ENCODE data around the gene ADK. TPM values are rescaled to one million over a fixed set of nuclear protein-coding genes. Genes with fewer than 3 reads are reported as not detected.

ADK gene
- total and polyA plus RNA-seq, 2 donors (not counting 3 experiments of a cell fraction or from before 2014, with no cell fraction given) = 11.7 to 46.5 TPM

DNA sequence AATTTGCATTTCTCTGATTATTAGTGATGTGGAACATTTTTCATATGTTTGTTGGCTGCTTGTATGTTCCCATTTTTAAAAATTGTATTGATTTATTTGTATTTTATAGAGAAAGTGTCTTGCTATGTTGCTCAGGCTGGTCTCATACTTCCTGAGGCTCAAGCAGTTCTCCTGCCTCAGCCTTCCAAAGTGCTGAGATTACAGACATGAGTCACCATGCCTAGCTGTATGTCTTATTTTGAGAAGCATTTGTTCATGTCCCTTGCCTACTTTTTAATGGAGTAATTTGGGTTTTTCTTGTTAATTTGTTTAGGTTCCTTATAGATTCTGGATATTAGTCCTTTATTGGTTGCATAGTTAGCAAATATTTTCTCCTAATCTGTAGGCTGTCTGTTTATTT, 461.2 kb downstream of the ADK start:
- no TSS peak for BruUV-seq (replicated peaks)
- H3K36me3 ChIP-seq (ENCODE audit: control insufficient read depth in 2 of 2, extremely low read depth in 1 of 2, insufficient read depth in 2 of 2, low read length in 2 of 2) = no peaks in the 10 kb centered on the region
- ChIA-PET CTCF (no interaction called here), POLR2A (no interaction called here)
- no peaks in the 10 kb centered on the region for H3K79me2 ChIP-seq (ENCODE audit: control insufficient read depth, insufficient read depth, low read length)
- no peak for DNase-seq (ENCODE audit: low read depth, low spot score)
- no peaks in the 10 kb centered on the region for H3K4me1 ChIP-seq (ENCODE audit: control insufficient read depth, extremely low read depth, insufficient read depth, low read length)
- no peaks in the 10 kb centered on the region for H3K9me3 ChIP-seq (replicated peaks; ENCODE audit: control insufficient read depth, insufficient read depth, low read length)
- dilution Hi-C loops (cut with MboI; ENCODE audit: extremely low pct_ligation_motif_present, low sequenced_read_pairs) (no loop called here), intact Hi-C loops (cut with micrococcal nuclease) (no loop called here)
- no peak overlapping the region for H3K9ac ChIP-seq (replicated peaks; ENCODE audit: extremely low read depth, insufficient read depth, low read length)
- H2AFZ ChIP-seq (ENCODE audit: low read depth, low read length) = no peak overlapping the region
- no peak for FAIRE-seq
- H3K9me1 ChIP-seq (replicated peaks; ENCODE audit: control insufficient read depth, extremely low read depth, insufficient read depth, low read length) = no peaks in the 10 kb centered on the region
- no peaks in the 10 kb centered on the region for H4K20me1 ChIP-seq (replicated peaks; ENCODE audit: control insufficient read depth, extremely low read depth, insufficient read depth, low read length)
- TF ChIP-seq GATA2 (IDR thresholded peaks at IDR 0.05; ENCODE audit: insufficient read depth, insufficient read length, low read depth, low read length) (no peak), FOS (IDR thresholded peaks at IDR 0.05; ENCODE audit: borderline replicate concordance, insufficient read depth, low read length) (peak; percentile 51)
- no peak overlapping the region for H3K4me3 ChIP-seq (replicated peaks in 1 of 3; ENCODE audit: insufficient read depth in 1 of 3, low read depth in 1 of 3, low read length in 3 of 3)
- no peak overlapping the region for H3K27ac ChIP-seq (ENCODE audit: insufficient read depth, low read depth, low read length)
- H3K27me3 ChIP-seq (ENCODE audit: control insufficient read depth in 2 of 2, insufficient read depth in 2 of 2, low read length in 2 of 2) = no peaks in the 10 kb centered on the region
- H3K4me2 ChIP-seq (ENCODE audit: insufficient read depth, low read length) = no peak overlapping the region

DNA sequence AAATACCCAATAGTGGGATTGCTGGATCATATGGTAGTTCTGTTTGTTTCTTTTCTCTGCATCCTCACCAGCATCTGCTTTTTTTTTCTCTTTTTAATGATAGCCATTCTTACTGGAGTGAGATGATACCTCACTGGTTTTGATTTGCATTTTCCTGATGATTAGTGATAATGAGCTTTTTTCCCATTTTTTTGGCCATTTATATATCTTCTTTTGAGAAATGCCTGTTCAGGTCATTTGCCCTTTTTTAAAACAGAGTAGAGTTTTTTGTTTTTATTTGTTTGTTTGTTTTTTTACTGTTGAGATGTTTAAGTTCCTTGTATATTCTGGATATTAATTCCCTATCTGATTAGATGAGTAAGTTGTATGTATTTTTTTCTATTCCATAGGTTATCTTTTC, 469.6 kb downstream of the ADK start:
- ChIA-PET POLR2A (no interaction called here), CTCF (no interaction called here)
- no peak overlapping the region for H3K9ac ChIP-seq (replicated peaks; ENCODE audit: extremely low read depth, insufficient read depth, low read length)
- H3K27ac ChIP-seq (ENCODE audit: insufficient read depth, low read depth, low read length) = no peak overlapping the region
- DNase-seq (ENCODE audit: low read depth, low spot score) (no peak), FAIRE-seq (no peak)
- dilution Hi-C loops (cut with MboI; ENCODE audit: extremely low pct_ligation_motif_present, low sequenced_read_pairs) = no loop called here
- H3K4me3 ChIP-seq (replicated peaks in 1 of 3; ENCODE audit: insufficient read depth in 1 of 3, low read depth in 1 of 3, low read length in 3 of 3) = no peak overlapping the region
- intact Hi-C loops (cut with micrococcal nuclease) = no loop called here
- H3K27me3 ChIP-seq (ENCODE audit: control insufficient read depth in 2 of 2, insufficient read depth in 2 of 2, low read length in 2 of 2) = no peaks in the 10 kb centered on the region
- H3K4me1 ChIP-seq (ENCODE audit: control insufficient read depth, extremely low read depth, insufficient read depth, low read length) = no peaks in the 10 kb centered on the region
- H3K9me3 ChIP-seq (replicated peaks; ENCODE audit: control insufficient read depth, insufficient read depth, low read length) = no peaks in the 10 kb centered on the region
- TF ChIP-seq MAX (IDR thresholded peaks at IDR 0.05; ENCODE audit: insufficient read depth, insufficient read length) (no peak), POLR2A (IDR thresholded peaks at IDR 0.05; ENCODE audit: low read depth, low read length) (no peak), EZH2 (IDR thresholded peaks at IDR 0.05; ENCODE audit: borderline replicate concordance, low read depth, low read length, severe bottlenecking) (no peak), GATA2 (IDR thresholded peaks at IDR 0.05; ENCODE audit: insufficient read depth, insufficient read length, low read depth, low read length) (no peak), JUN (IDR thresholded peaks at IDR 0.05; ENCODE audit: borderline replicate concordance, insufficient read depth, insufficient read length, low read depth) (no peak), POLR2AphosphoS5 (IDR thresholded peaks at IDR 0.05; ENCODE audit: insufficient read depth, low read depth, low read length) (no peak), MYC (IDR thresholded peaks at IDR 0.05; ENCODE audit: low read depth, low read length) (no peak), FOS (IDR thresholded peaks at IDR 0.05; ENCODE audit: borderline replicate concordance, insufficient read depth, low read length) (no peak)
- TF ChIP-seq, protein P1, sequence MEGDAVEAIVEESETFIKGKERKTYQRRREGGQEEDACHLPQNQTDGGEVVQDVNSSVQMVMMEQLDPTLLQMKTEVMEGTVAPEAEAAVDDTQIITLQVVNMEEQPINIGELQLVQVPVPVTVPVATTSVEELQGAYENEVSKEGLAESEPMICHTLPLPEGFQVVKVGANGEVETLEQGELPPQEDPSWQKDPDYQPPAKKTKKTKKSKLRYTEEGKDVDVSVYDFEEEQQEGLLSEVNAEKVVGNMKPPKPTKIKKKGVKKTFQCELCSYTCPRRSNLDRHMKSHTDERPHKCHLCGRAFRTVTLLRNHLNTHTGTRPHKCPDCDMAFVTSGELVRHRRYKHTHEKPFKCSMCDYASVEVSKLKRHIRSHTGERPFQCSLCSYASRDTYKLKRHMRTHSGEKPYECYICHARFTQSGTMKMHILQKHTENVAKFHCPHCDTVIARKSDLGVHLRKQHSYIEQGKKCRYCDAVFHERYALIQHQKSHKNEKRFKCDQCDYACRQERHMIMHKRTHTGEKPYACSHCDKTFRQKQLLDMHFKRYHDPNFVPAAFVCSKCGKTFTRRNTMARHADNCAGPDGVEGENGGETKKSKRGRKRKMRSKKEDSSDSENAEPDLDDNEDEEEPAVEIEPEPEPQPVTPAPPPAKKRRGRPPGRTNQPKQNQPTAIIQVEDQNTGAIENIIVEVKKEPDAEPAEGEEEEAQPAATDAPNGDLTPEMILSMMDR (IDR thresholded peaks at IDR 0.05; ENCODE audit: extremely low read depth in 1 of 2, insufficient read depth in 1 of 2, low read depth in 1 of 2, low read length in 2 of 2) = no peak
- no peaks in the 10 kb centered on the region for H3K36me3 ChIP-seq (ENCODE audit: control insufficient read depth in 2 of 2, extremely low read depth in 1 of 2, insufficient read depth in 2 of 2, low read length in 2 of 2)
- H3K79me2 ChIP-seq (ENCODE audit: control insufficient read depth, insufficient read depth, low read length) = no peaks in the 10 kb centered on the region
- no peak overlapping the region for H3K4me2 ChIP-seq (ENCODE audit: insufficient read depth, low read length)
- no peaks in the 10 kb centered on the region for H4K20me1 ChIP-seq (replicated peaks; ENCODE audit: control insufficient read depth, extremely low read depth, insufficient read depth, low read length)
- no TSS peak for BruUV-seq (replicated peaks)
- H3K9me1 ChIP-seq (replicated peaks; ENCODE audit: control insufficient read depth, extremely low read depth, insufficient read depth, low read length) = no peaks in the 10 kb centered on the region
- H2AFZ ChIP-seq (ENCODE audit: low read depth, low read length) = no peak overlapping the region

All from endothelial cell of umbilical vein (primary cell).